ENCODE data around the gene COX4I2. TPM values are rescaled to one million over a fixed set of nuclear protein-coding genes. Genes with fewer than 3 reads are reported as not detected.

COX4I2 gene
- total and polyA plus RNA-seq, 2 of the 8 experiments (the other 6 are each of a cell fraction or from before 2014, with no cell fraction given): 0.26 TPM; not detected in 1

DNA sequence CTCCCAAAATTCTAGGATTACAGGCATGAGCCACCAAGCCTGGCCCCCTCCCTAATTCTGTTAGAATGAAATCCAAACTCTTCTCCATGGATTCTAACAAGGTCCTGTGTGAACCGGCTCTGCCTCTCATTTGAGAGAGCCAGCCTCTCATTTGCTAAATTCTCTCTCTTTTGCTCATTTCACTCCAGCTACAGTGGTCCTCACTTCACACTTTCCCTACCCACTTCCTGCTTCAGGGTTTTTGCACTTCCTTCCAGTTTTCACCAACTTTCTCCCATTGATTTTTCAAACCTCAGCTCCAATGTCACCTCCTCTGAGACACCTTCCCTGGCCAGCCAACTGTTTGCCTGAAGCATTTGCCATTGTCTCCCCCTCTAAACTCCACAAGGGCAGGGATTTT, 5.1 kb downstream of the COX4I2 start:
- H2AFZ ChIP-seq (ENCODE audit: low read length): no peak overlapping the region
- no peak overlapping the region for H4K5ac ChIP-seq (ENCODE audit: insufficient read length, low read depth, low read length)
- no peak overlapping the region for H3K4ac ChIP-seq (replicated peaks; ENCODE audit: insufficient read length, low read depth, low read length)
- H3K79me2 ChIP-seq (ENCODE audit: control insufficient read depth in 1 of 2, insufficient read depth in 2 of 2, low read length in 2 of 2): no peaks in the 10 kb centered on the region
- no peak overlapping the region for H2AK5ac ChIP-seq (ENCODE audit: low read depth, low read length)
- H4K20me1 ChIP-seq (replicated peaks in 1 of 2; ENCODE audit: control insufficient read depth in 1 of 2, insufficient read depth in 2 of 2, low read length in 2 of 2): peaks cover 0 to 2% of the 10 kb centered on the region in 2 experiments
- DNase-seq (ENCODE audit: low read depth in 1 of 2, low spot score in 2 of 2) (no peak), FAIRE-seq (no peak)
- no peak overlapping the region for H4K91ac ChIP-seq (replicated peaks; ENCODE audit: insufficient read length, low read length)
- no peak overlapping the region for H2BK120ac ChIP-seq (replicated peaks; ENCODE audit: low read depth, low read length)
- H3K4me1 ChIP-seq (replicated peaks in 1 of 4; ENCODE audit: control insufficient read depth in 3 of 4, insufficient read depth in 4 of 4, low read length in 3 of 4): peaks cover 0 to 2% (median 2%) of the 10 kb centered on the region in 4 experiments; a peak in 2 of 7 replicates
- H3K9ac ChIP-seq (replicated peaks in 1 of 4; ENCODE audit: extremely low read depth in 1 of 4, low read depth in 3 of 4, low read length in 3 of 4): no peak overlapping the region
- ChIA-PET POLR2A (ENCODE audit: partially characterized antibody) (interaction anchor here (0.8 to 1.1 kb wide), 2 partner anchors 10 to 76 kb away, joined by 3 read pairs; no protein-coding TSS in a partner anchor), CTCF (ENCODE audit: partially characterized antibody) (interaction anchor here (0.8 to 7.1 kb wide), 3 partner anchors 8 to 81 kb away, joined by 3 to 51 read pairs (median 15); no protein-coding TSS in a partner anchor)
- H3K23ac ChIP-seq (ENCODE audit: insufficient read length): no peak overlapping the region
- no peak overlapping the region for H2BK12ac ChIP-seq (ENCODE audit: low read depth, low read length)
- no peak overlapping the region for H3K56ac ChIP-seq (replicated peaks; ENCODE audit: insufficient read length, low read depth, low read length)
- no peaks in the 10 kb centered on the region for H3K23me2 ChIP-seq (ENCODE audit: low read depth, low read length)
- WGBS, 2 experiments (ENCODE audit: extremely low coverage in 1 of 2, insufficient coverage in 1 of 2, insufficient read length in 1 of 2, insufficient replicate concordance in 2 of 2, low coverage in 1 of 2, low lambda C conversion rate in 2 of 2, missing lambda C conversion rate in 1 of 2): 100% methylated on average over 1 of the region's 1 CpG; no CpG with 5 or more reads in 1 of the 2 experiments
- no peak overlapping the region for H3K4me2 ChIP-seq (ENCODE audit: insufficient read depth in 1 of 2, low read depth in 2 of 2, low read length in 2 of 2)
- H3K27ac ChIP-seq (ENCODE audit: low read depth, low read length): no peak overlapping the region
- H3K9me3 ChIP-seq (ENCODE audit: insufficient read depth in 2 of 2, low read depth in 1 of 2, low read length in 1 of 2): no peaks in the 10 kb centered on the region
- H3K27me3 ChIP-seq (replicated peaks in 1 of 4; ENCODE audit: control insufficient read depth in 3 of 4, extremely low read depth in 1 of 4, insufficient read depth in 3 of 4, low read length in 3 of 4): no peaks in the 10 kb centered on the region
- no peak overlapping the region for H3K4me3 ChIP-seq (ENCODE audit: extremely low read depth in 1 of 4, insufficient read depth in 2 of 4, low read depth in 3 of 4, low read length in 4 of 4)
- H2BK5ac ChIP-seq (ENCODE audit: low read depth, low read length): no peak overlapping the region
- no peak overlapping the region for H2BK15ac ChIP-seq (ENCODE audit: low read length)
- no peaks in the 10 kb centered on the region for H3K36me3 ChIP-seq (ENCODE audit: control insufficient read depth in 2 of 4, insufficient read depth in 4 of 4, low read length in 3 of 4)
- H3K14ac ChIP-seq (ENCODE audit: insufficient read length): no peak overlapping the region
- H3K18ac ChIP-seq (ENCODE audit: extremely low read depth, low read length): no peak overlapping the region
- no peak overlapping the region for H4K8ac ChIP-seq (ENCODE audit: extremely low read depth, insufficient read depth, low read length)
- no peaks in the 10 kb centered on the region for H3K79me1 ChIP-seq (ENCODE audit: low read depth, low read length)
- no peak overlapping the region for H2BK20ac ChIP-seq (ENCODE audit: low read length)
- TF ChIP-seq BACH1 (IDR thresholded peaks at IDR 0.05; ENCODE audit: low read length) (no peak), TEAD4 (IDR thresholded peaks at IDR 0.05; ENCODE audit: low read depth, low read length) (no peak), CTBP2 (IDR thresholded peaks at IDR 0.05; ENCODE audit: borderline replicate concordance, insufficient read depth, insufficient read length, low read length) (no peak), E2F6 (IDR thresholded peaks at IDR 0.05) (no peak), SP4 (IDR thresholded peaks at IDR 0.05; ENCODE audit: low read length) (no peak)

All from H1 (cell line).